Stimulated activated memory B cell treated with anti-CD40 and anti-IgM and Interleukin-4, amounts not matched to agents 10 μg/mL and 1 μg/mL and 100 μg/mL, for 72 hours (primary cell): ENCODE results near the gene PEX1.
"Not testable (repeated sequence)": the region's sequence is repeated elsewhere in the genome, so short reads cannot be mapped to it uniquely, and the experiment has no call there.

Experiments
- ATAC-seq: fragments of 150-1000 bp; cut with Tn5 transposase; 2 replicates; pipeline ENCODE4 v1.10.0; 2021
- H3K27ac Mint-ChIP-seq: one replicate; pipeline ENCODE4 v1.8.0; 2022; ENCODE audit warnings: mild to moderate bottlenecking, mixed read lengths
- H3K27me3 Mint-ChIP-seq: one replicate; pipeline ENCODE4 v1.8.0; 2022; ENCODE audit warnings: mixed read lengths
- H3K36me3 Mint-ChIP-seq: one replicate; pipeline ENCODE4 v1.8.0; 2022; ENCODE audit warnings: mixed read lengths
- H3K4me1 Mint-ChIP-seq: one replicate; pipeline ENCODE4 v1.8.0; 2022; ENCODE audit warnings: mixed read lengths
- H3K4me3 Mint-ChIP-seq: one replicate; pipeline ENCODE4 v1.8.0; 2022; ENCODE audit warnings: mild to moderate bottlenecking, moderate library complexity, mixed read lengths
- H3K9me3 Mint-ChIP-seq: one replicate; pipeline ENCODE4 v1.8.0; 2022; ENCODE audit warnings: mixed read lengths

PEX1 gene

GRCh38 chr7:92456236-92456635 is 72.1 kb downstream of the PEX1 start:
- no peaks in the 10 kb centered on the region for H3K27me3 Mint-ChIP-seq
- peaks cover 37% of the 10 kb centered on the region for H3K36me3 Mint-ChIP-seq
- no peak overlapping the region for H3K27ac Mint-ChIP-seq
- H3K9me3 Mint-ChIP-seq = no peaks in the 10 kb centered on the region
- H3K4me1 Mint-ChIP-seq = no peaks in the 10 kb centered on the region
- H3K4me3 Mint-ChIP-seq = no peak overlapping the region
- no peak for ATAC-seq

GRCh38 chr7:92451645-92452044 is 76.7 kb downstream of the PEX1 start:
- no peak overlapping the region for H3K4me3 Mint-ChIP-seq
- no peak for ATAC-seq
- peaks cover 37% of the 10 kb centered on the region for H3K36me3 Mint-ChIP-seq
- H3K9me3 Mint-ChIP-seq = no peaks in the 10 kb centered on the region
- peaks cover 7% of the 10 kb centered on the region for H3K4me1 Mint-ChIP-seq
- no peak overlapping the region for H3K27ac Mint-ChIP-seq
- H3K27me3 Mint-ChIP-seq = no peaks in the 10 kb centered on the region

- Mint-ChIP-seq H3K27me3 (no peaks in the 10 kb centered on the region), H3K4me1 (peaks cover 7% of the 10 kb centered on the region), H3K4me3 (peak overlapping the region; percentile 95), H3K9me3 (no peaks in the 10 kb centered on the region), H3K36me3 (peaks cover 13% of the 10 kb centered on the region), H3K27ac (peak overlapping the region; percentile 93)
- peak; percentile 62 for ATAC-seq
Measured at GRCh38 chr7:92448205-92448747, 80.0 kb downstream of the PEX1 start.

GRCh38 chr7:92447345-92448204 is 80.7 kb downstream of the PEX1 start, which contains the start of gene GATAD1:
GATAD1 (plus strand) TSS chr7:92447482; CDS start chr7:92447730, 248 bp downstream.
- Mint-ChIP-seq H3K4me1 (peaks cover 7% of the 10 kb centered on the region), H3K4me3 (peak within 1 kb of the TSS; percentile 95), H3K27ac (peak within 1 kb of the TSS; percentile 93), H3K9me3 (no peaks in the 10 kb centered on the region), H3K27me3 (no peaks in the 10 kb centered on the region), H3K36me3 (peaks cover 9% of the 10 kb centered on the region)
- ATAC-seq = peak; percentile 91

GRCh38 chr7:92446869-92447344 is 81.4 kb downstream of the PEX1 start:
- peak overlapping the region; percentile 93 for H3K27ac Mint-ChIP-seq
- no peak for ATAC-seq

GRCh38 chr7:92442720-92443119 is 85.6 kb downstream of the PEX1 start:
- not testable (repeated sequence) for H3K36me3 Mint-ChIP-seq

More at GRCh38 chr7:92446869-92447344, 81.4 kb downstream of the PEX1 start:
- Mint-ChIP-seq H3K9me3 (peaks cover 3% of the 10 kb centered on the region), H3K36me3 (peaks cover 9% of the 10 kb centered on the region), H3K4me3 (peak overlapping the region; percentile 95), H3K27me3 (no peaks in the 10 kb centered on the region), H3K4me1 (peaks cover 7% of the 10 kb centered on the region)

GRCh38 chr7:92437956-92438491 is 90.3 kb downstream of the PEX1 start:
- Mint-ChIP-seq H3K4me3 (no peak overlapping the region), H3K9me3 (peaks cover 3% of the 10 kb centered on the region), H3K36me3 (no peaks in the 10 kb centered on the region), H3K27me3 (peaks cover 9% of the 10 kb centered on the region), H3K27ac (no peak overlapping the region), H3K4me1 (no peaks in the 10 kb centered on the region)
- ATAC-seq = no peak

More at GRCh38 chr7:92442720-92443119, 85.6 kb downstream of the PEX1 start:
- H3K4me1 Mint-ChIP-seq, ATAC-seq, H3K27ac Mint-ChIP-seq, H3K4me3 Mint-ChIP-seq, H3K9me3 Mint-ChIP-seq, H3K27me3 Mint-ChIP-seq: not testable (repeated sequence)
